GM10266 (cell line): ENCODE data around the gene TBL1XR1.

ENCODE experiments used
- DNase-seq: peaks from one replicate; pipeline ENCODE4 v3.0.0; 2012; ENCODE audit errors: extremely low spot score
- CTCF ChIP-seq: IDR thresholded peaks from 2 replicates; pipeline ENCODE4 v1.5.1; 2012; ENCODE audit warnings: mild to moderate bottlenecking, low read depth; ENCODE audit not compliant: control insufficient read depth, insufficient read depth; ENCODE audit errors: missing control alignments

The TBL1XR1 gene

DNA sequence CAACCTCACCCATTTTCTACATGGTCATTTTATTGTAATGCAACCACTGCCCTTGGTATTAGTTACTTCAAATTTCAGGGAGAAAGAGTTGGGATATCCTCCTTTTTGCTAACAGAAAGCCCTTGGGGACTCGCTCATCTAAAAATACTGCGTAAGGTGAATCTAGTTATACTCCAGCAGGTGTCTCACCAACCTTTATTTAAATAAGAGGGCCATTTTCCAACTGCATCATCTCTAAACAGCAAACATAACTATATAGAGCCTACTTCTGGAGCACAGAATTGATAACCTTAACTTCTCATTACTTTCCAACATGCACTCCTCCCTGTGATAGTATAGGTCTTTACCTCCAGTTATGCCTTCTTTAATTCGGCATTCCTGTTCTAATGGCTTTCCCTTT, 77.5 kb downstream of the TBL1XR1 start:
- no peak for TF ChIP-seq CTCF
- DNase-seq = no peak

DNA sequence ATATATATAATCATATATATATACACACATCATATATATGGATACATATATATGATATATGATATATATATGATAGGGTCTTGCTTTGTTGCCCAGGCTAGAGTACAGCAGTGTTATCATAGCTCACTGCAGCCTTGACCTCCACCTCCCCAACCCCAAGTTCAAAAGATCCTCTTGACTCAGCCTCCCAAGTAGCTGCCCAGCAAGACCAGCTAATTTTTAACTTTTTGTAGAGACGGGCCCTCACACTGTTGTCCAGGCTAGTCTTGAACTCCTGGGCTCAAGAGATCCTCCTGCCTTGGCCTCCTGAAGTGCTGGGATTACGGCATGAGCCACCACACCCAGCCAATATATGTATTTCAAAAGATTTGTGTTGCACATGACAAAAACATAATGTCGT, 83.0 kb downstream of the TBL1XR1 start:
- DNase-seq = no peak
- TF ChIP-seq CTCF = no peak

DNA sequence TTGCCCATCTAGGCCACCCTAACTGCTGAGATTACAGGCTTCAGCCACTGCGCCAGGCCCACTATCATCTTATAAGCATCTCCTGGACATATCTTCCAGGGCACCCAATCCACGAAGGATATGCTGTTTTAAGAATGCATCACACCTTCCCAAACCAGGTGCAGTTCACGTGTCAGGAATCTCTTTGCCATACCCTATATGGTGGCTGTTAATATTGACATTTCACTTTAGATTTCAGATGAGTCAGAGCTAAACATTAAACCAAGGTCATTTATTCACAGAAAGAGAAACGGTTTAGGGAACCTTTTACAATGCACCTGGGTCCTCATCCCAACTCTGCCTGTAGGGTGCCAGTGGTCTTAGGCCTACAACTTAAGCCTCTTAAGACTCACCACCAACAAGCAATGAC, 85.7 kb downstream of the TBL1XR1 start:
- TF ChIP-seq CTCF = no peak
- no peak for DNase-seq

- DNase-seq = no peak
- TF ChIP-seq CTCF = no peak
These were observed 86.4 kb downstream of the TBL1XR1 start for GRCh38 chr3:177110895-177111294.

DNA sequence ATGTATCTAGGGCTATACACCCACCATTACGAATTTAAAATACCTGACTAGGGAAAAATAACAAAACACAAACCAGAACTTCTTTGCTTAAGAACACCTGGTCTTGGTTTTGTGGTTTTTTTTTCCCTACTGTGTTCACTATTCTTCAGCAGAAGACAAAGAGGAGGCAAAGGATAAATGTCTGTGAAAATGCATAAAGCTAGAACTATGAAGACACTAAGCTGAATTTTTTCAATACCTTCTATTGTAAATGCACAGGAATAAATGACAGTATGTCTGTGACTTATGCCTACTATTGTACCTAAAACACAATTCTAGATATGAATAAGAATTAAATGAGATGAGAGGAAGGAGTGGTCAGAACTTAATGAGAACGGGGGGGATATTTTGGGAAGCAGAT, 86.9 kb downstream of the TBL1XR1 start:
- no peak for DNase-seq
- TF ChIP-seq CTCF = no peak

DNA sequence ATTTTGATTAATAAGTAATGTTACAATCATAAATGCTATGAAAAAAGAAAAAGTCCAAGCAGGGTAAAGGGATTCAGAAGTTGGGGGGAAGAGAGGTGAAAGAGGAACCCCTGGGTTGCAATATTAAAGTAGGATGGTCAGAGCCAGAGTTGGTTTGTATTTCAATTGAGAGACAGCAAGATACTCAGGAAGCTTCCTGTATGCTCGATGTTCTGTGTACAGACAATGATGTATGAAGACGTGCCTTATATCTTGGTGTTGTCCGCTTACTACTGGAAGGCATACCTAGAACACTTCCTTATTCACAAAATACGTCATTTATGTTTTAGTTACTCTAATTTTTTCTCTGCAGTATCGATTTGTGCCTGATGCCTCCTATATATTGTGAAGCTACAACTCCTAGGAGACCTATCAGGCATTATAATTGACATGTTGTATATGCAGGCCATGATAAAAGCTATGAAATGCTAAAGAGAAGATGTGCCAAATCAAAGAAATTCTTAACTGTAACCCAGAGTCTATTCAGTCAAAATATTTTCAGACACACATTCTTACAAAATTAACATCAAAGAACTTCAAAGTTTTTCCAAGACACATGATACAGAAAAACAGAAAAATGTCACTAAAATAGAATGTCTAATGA, 87.5 kb downstream of the TBL1XR1 start:
- DNase-seq = no peak
- TF ChIP-seq CTCF = no peak

- no peak for DNase-seq
- no peak for TF ChIP-seq CTCF
These were observed 88.6 kb downstream of the TBL1XR1 start for GRCh38 chr3:177108648-177109047.
